K562 (cell line): ENCODE data around the gene SLC25A21. TPM values are rescaled to one million over a fixed set of nuclear protein-coding genes. Genes with fewer than 3 reads are reported as not detected.

Source experiments
- ARID1B ChIP-seq: fragments of 450-650 bp; IDR thresholded peaks from 2 replicates; pipeline ENCODE4 v1.6.1; 2016; ENCODE audit warnings: antibody characterized with exemption, mild to moderate bottlenecking, inconsistent platforms
- CEBPZ ChIP-seq: fragments of 150-350 bp; IDR thresholded peaks from 2 replicates; pipeline ENCODE4 v1.6.1; 2014; ENCODE audit warnings: low read depth, mild to moderate bottlenecking, low read length, borderline replicate concordance
- FOXO4 ChIP-seq: fragments of 450-650 bp; formaldehyde crosslinking; IDR thresholded peaks from 2 replicates; pipeline ENCODE4 v1.4.0; 2020; ENCODE audit warnings: mild to moderate bottlenecking, moderate library complexity
- IRF9 ChIP-seq: fragments of 450-650 bp; IDR thresholded peaks from 2 replicates; pipeline ENCODE4 v1.6.1; 2016; ENCODE audit warnings: missing biosample characterization, missing genetic modification characterization
- MTF1 ChIP-seq: fragments of 250-450 bp; sonication (Bioruptor Pico); IDR thresholded peaks from 2 replicates; pipeline ENCODE4 v1.9.0; 2021; ENCODE audit warnings: moderate library complexity, mild to moderate bottlenecking, inconsistent platforms, borderline replicate concordance
- MXI1 ChIP-seq: IDR thresholded peaks from 2 replicates; pipeline ENCODE4 v1.6.1; 2011; ENCODE audit warnings: low read depth, mild to moderate bottlenecking, improper control_type of control experiment, low read length
- RFX7 ChIP-seq: fragments of 250-450 bp; sonication (Bioruptor Pico); IDR thresholded peaks from 2 replicates; pipeline ENCODE4 v1.5.1; 2021; ENCODE audit warnings: mild to moderate bottlenecking
- RREB1 ChIP-seq: fragments of 250-450 bp; sonication (Bioruptor Pico); IDR thresholded peaks from 2 replicates; pipeline ENCODE4 v1.4.0; 2020
- SNIP1 ChIP-seq: fragments of 450-650 bp; IDR thresholded peaks from 2 replicates; pipeline ENCODE4 v1.7.1; 2017; ENCODE audit warnings: low read depth, mild to moderate bottlenecking
- TCF7 ChIP-seq: sonication (generic); IDR thresholded peaks from 2 replicates; pipeline ENCODE4 v1.6.1; 2016; ENCODE audit warnings: antibody characterized with exemption, borderline replicate concordance
- ZFP36 ChIP-seq: fragments of 150-350 bp; IDR thresholded peaks from 2 replicates; pipeline ENCODE4 v1.6.1; 2018; ENCODE audit warnings: low read length, low read depth; ENCODE audit not compliant: partially characterized antibody
- ZNF395 ChIP-seq: fragments of 200-800 bp; sonication (Bioruptor generic); IDR thresholded peaks from 2 replicates; pipeline ENCODE4 v1.6.1; 2017; ENCODE audit warnings: missing genetic modification characterization, missing compliant biosample characterization
- ZNF436 ChIP-seq: fragments of 250-450, 450-650 bp; sonication (Bioruptor Pico); formaldehyde crosslinking; IDR thresholded peaks from 2 replicates; pipeline ENCODE4 v1.7.0; 2020; ENCODE audit warnings: mild to moderate bottlenecking
- polyA plus RNA-seq, 8 experiments: library from polyadenylated mRNA; depleted of rRNA in 4 of 8; stranded (reverse) in 5 of 8; unstranded in 3 of 8; fragments of >200 nt; fragmentation: Nextera tagmentation in 2 of 8; fragmentation: Illumina TruSeq in 1 of 8; extraction: Ambion mirVana in 2 of 8; extraction: Trizol in 1 of 8; gene quantifications; 2 replicates each; pipeline versions ENCODE4 v1.2.1 to v1.2.3, GENCODE V29; 2011 to 2014; ENCODE audit warnings: inconsistent platforms in 1 of 8, missing spikeins in 1 of 8
- total RNA-seq, 7 experiments: library from RNA; depleted of rRNA in 6 of 7; stranded (reverse); fragments of >200 nt in 6 of 7; fragmentation: Illumina TruSeq in 2 of 7; extraction: Trizol in 2 of 7; gene quantifications; 2 replicates each; pipeline versions ENCODE4 v1.2.1 to v1.2.3, GENCODE V29; 2011 to 2021; ENCODE audit warnings: low replicate concordance in 1 of 7

The SLC25A21 gene
- total and polyA plus RNA-seq, 9 of the 15 experiments (the other 6 are each of a cell fraction or from before 2014, with no cell fraction given): 15.2 to 46.7 (median 28.7) TPM

- TF ChIP-seq SNIP1: no peak
- no peak for TF ChIP-seq TCF7
- TF ChIP-seq FOXO4: no peak
- TF ChIP-seq MXI1: no peak
- no peak for TF ChIP-seq ZNF436
- no peak for TF ChIP-seq ARID1B
- TF ChIP-seq CEBPZ: no peak
- no peak for TF ChIP-seq MTF1 (CRISPR knock-in tag)
- peak; percentile 65; the same call in 1 of the 2 replicates for TF ChIP-seq ZNF395
- TF ChIP-seq RFX7: no peak
- TF ChIP-seq ZFP36: no peak
- TF ChIP-seq RREB1 (CRISPR knock-in tag): no peak
- no peak for TF ChIP-seq IRF9
Observed at GRCh38 chr14:37196604-37197420, 24.4 kb upstream of the SLC25A21 start (continued).
